Mucosa of gallbladder (tissue), 1 donor: Measurements from ENCODE around the gene CYP51A1. TPM values are rescaled to one million over a fixed set of nuclear protein-coding genes. Genes with fewer than 3 reads are reported as not detected.
A peak's percentile ranks its signal among the peaks of the same experiment; 100 is the strongest.
"Not testable (repeated sequence)": the region's sequence is repeated elsewhere in the genome, so short reads cannot be mapped to it uniquely, and the experiment has no call there.

Experiments
- DNase-seq: peaks from one replicate; pipeline ENCODE4 v3.0.0-alpha.2; 2020; ENCODE audit warnings: low spot score
- total RNA-seq: library from RNA; stranded (reverse); gene quantifications from one replicate; pipeline ENCODE4 v1.2.1, GENCODE V29; 2021
- donor health status: DM: no; HTN: no; CAD: no.

The CYP51A1 gene
- 284 TPM for total RNA-seq

GRCh38 chr7:92134271-92135051, at the start of gene CYP51A1:
TSS of gene CYP51A1 (minus strand) at chr7:92134477. CDS start at chr7:92134364, 113 bp downstream.
- peak; percentile 95 for DNase-seq

GRCh38 chr7:92178928-92179924, 44.9 kb upstream of the CYP51A1 start, which contains the start of gene LRRD1:
TSS of gene LRRD1 (minus strand) at chr7:92179142. CDS start at chr7:92165202, 13,940 bp downstream.
- peak; percentile 92 for DNase-seq

- DNase-seq = no peak
Observed at GRCh38 chr7:92177362-92177761, 43.1 kb upstream of the CYP51A1 start.

- not testable (repeated sequence) for DNase-seq
Observed at GRCh38 chr7:92169529-92169928, 35.3 kb upstream of the CYP51A1 start.

GRCh38 chr7:92161271-92161670, 27.0 kb upstream of the CYP51A1 start:
- no peak for DNase-seq

GRCh38 chr7:92158660-92159575, 24.6 kb upstream of the CYP51A1 start:
- DNase-seq = no peak

GRCh38 chr7:92156990-92157389, 22.7 kb upstream of the CYP51A1 start:
- DNase-seq = no peak

- no peak for DNase-seq
Observed at GRCh38 chr7:92155108-92155739, 20.9 kb upstream of the CYP51A1 start.

- DNase-seq = no peak
Observed at GRCh38 chr7:92150450-92151017, 16.3 kb upstream of the CYP51A1 start.

- DNase-seq = no peak
Observed at GRCh38 chr7:92149736-92150239, 15.5 kb upstream of the CYP51A1 start.

GRCh38 chr7:92143192-92143880, 9.1 kb upstream of the CYP51A1 start:
- not testable (repeated sequence) for DNase-seq

- DNase-seq = not testable (repeated sequence)
Observed at GRCh38 chr7:92142791-92143190, 8.5 kb upstream of the CYP51A1 start.

GRCh38 chr7:92141161-92141560, 6.9 kb upstream of the CYP51A1 start:
- DNase-seq = no peak

GRCh38 chr7:92137557-92137956, 3.3 kb upstream of the CYP51A1 start:
- DNase-seq = no peak

GRCh38 chr7:92135052-92135889, 994 bp upstream of the CYP51A1 start:
- DNase-seq = peak; percentile 26

- peak; percentile 73 for DNase-seq
Observed at GRCh38 chr7:92133737-92134270, 473 bp downstream of the CYP51A1 start.

GRCh38 chr7:92133133-92133736, 1.0 kb downstream of the CYP51A1 start:
- no peak for DNase-seq

GRCh38 chr7:92131764-92132330, 2.4 kb downstream of the CYP51A1 start:
- no peak for DNase-seq
